Keratinocyte (primary cell): ENCODE results near the gene HINT2. TPM values are rescaled to one million over a fixed set of nuclear protein-coding genes. Genes with fewer than 3 reads are reported as not detected.

Experiments used
- DNase-seq: peaks from one replicate; pipeline ENCODE4 v3.0.0-alpha.2; 2011; ENCODE audit warnings: low read depth, missing footprints, low spot score
- FAIRE-seq: peaks from 2 replicates; lab custom pipeline; 2011; peaks lifted over from hg19 to GRCh38; lab: Jason Lieb, UNC
- H2AFZ ChIP-seq: 2 replicates; pipeline ENCODE4 v1.6.0; 2012; ENCODE audit warnings: low read length, control low read depth, inconsistent platforms; ENCODE audit not compliant: control insufficient read depth
- H3K27ac ChIP-seq: 2 replicates; pipeline ENCODE4 v1.5.1; 2011; ENCODE audit warnings: low read length; ENCODE audit not compliant: control insufficient read depth, insufficient read depth
- H3K27me3 ChIP-seq: 3 replicates; pipeline ENCODE4 v1.6.0; 2011; ENCODE audit warnings: low read length; ENCODE audit not compliant: control insufficient read depth, insufficient read depth; ENCODE audit errors: extremely low read depth
- H3K36me3 ChIP-seq, 2 experiments: 2 replicates in 1 of 2; 3 replicates in 1 of 2; pipeline ENCODE4 v1.5.1; 2011; ENCODE audit warnings: low read length in 2 of 2, mild to moderate bottlenecking in 1 of 2; ENCODE audit not compliant: control insufficient read depth in 2 of 2, insufficient read depth in 2 of 2; ENCODE audit errors: extremely low read depth in 1 of 2
- H3K4me1 ChIP-seq: 3 replicates; pipeline ENCODE4 v1.5.1; 2011; ENCODE audit warnings: low read length; ENCODE audit not compliant: control insufficient read depth, insufficient read depth; ENCODE audit errors: extremely low read depth
- H3K4me2 ChIP-seq: 3 replicates; pipeline ENCODE4 v1.6.0; 2011; ENCODE audit warnings: low read depth, low read length; ENCODE audit not compliant: control insufficient read depth, insufficient read depth; ENCODE audit errors: extremely low read depth
- H3K4me3 ChIP-seq, 3 experiments: fragments of 200-600 bp in 1 of 3; sonication (generic) in 1 of 3; 2 replicates in 2 of 3; 3 replicates in 1 of 3; pipeline ENCODE4 v1.5.1; 2011 to 2016; ENCODE audit warnings: low read length in 3 of 3, mild to moderate bottlenecking in 3 of 3, control low read depth in 2 of 3, inconsistent platforms in 1 of 3, low read depth in 1 of 3, mixed read lengths in 1 of 3, mixed run types in 1 of 3, moderate library complexity in 1 of 3; ENCODE audit not compliant: control insufficient read depth in 2 of 3, insufficient read depth in 2 of 3; ENCODE audit errors: extremely low read depth in 1 of 3
- H3K79me2 ChIP-seq: 2 replicates; pipeline ENCODE4 v1.6.0; 2012; ENCODE audit warnings: low read length; ENCODE audit not compliant: control insufficient read depth, insufficient read depth
- H3K9ac ChIP-seq: 3 replicates; pipeline ENCODE4 v1.6.0; 2011; ENCODE audit warnings: low read length; ENCODE audit not compliant: control insufficient read depth, insufficient read depth; ENCODE audit errors: extremely low read depth
- H3K9me1 ChIP-seq: 3 replicates; pipeline ENCODE4 v1.6.0; 2011; ENCODE audit warnings: low read length; ENCODE audit not compliant: control insufficient read depth, insufficient read depth; ENCODE audit errors: extremely low read depth
- H3K9me3 ChIP-seq: 2 replicates; pipeline ENCODE4 v1.5.1; 2012; ENCODE audit warnings: low read depth, low read length; ENCODE audit not compliant: control insufficient read depth
- H4K20me1 ChIP-seq: 3 replicates; pipeline ENCODE4 v1.6.0; 2011; ENCODE audit warnings: low read length; ENCODE audit not compliant: control insufficient read depth, insufficient read depth; ENCODE audit errors: extremely low read depth
- EZH2 ChIP-seq: IDR thresholded peaks from one replicate; pipeline ENCODE4 v1.6.1; 2012; ENCODE audit warnings: inconsistent platforms, mild to moderate bottlenecking, low read length, moderate library complexity
- dilution Hi-C: fragments of 300-500 bp; cut with MboI; formaldehyde crosslinking; loops from one replicate; pipeline ENCODE4 v1.7.0; 2020; ENCODE audit warnings: low sequenced_read_pairs; ENCODE audit not compliant: extremely low pct_ligation_motif_present
- polyA plus RNA-seq, 5 experiments: library from polyadenylated mRNA; depleted of rRNA in 3 of 5; stranded (reverse) in 3 of 5; stranded (forward) in 1 of 5; unstranded in 1 of 5; fragments of >200 nt; gene quantifications; 1 replicate in 1 of 5; 2 replicates in 3 of 5; 3 replicates in 1 of 5; pipeline versions ENCODE4 v1.2.1 to v1.2.3, GENCODE V29; 2011 to 2012; ENCODE audit warnings: missing spikeins in 2 of 5, low read depth in 1 of 5, low replicate concordance in 1 of 5
- TF ChIP-seq, protein P1 (sequence below), 3 experiments: IDR thresholded peaks in 1 of 3; conservative IDR thresholded peaks in 1 of 3; optimal IDR thresholded peaks in 1 of 3; 2 replicates in 2 of 3; 3 replicates in 1 of 3; pipeline versions ENCODE3 to v1.5.1; 2011; ENCODE audit warnings: low read length in 3 of 3, mild to moderate bottlenecking in 3 of 3, moderate library complexity in 2 of 3, control low read depth in 1 of 3, inconsistent platforms in 1 of 3; ENCODE audit not compliant: insufficient read depth in 2 of 3; ENCODE audit errors: extremely low read depth in 1 of 3

Gene HINT2
- polyA plus RNA-seq, 1 donor (not counting 4 experiments of a cell fraction or from before 2014, with no cell fraction given), result 16.6 TPM

DNA sequence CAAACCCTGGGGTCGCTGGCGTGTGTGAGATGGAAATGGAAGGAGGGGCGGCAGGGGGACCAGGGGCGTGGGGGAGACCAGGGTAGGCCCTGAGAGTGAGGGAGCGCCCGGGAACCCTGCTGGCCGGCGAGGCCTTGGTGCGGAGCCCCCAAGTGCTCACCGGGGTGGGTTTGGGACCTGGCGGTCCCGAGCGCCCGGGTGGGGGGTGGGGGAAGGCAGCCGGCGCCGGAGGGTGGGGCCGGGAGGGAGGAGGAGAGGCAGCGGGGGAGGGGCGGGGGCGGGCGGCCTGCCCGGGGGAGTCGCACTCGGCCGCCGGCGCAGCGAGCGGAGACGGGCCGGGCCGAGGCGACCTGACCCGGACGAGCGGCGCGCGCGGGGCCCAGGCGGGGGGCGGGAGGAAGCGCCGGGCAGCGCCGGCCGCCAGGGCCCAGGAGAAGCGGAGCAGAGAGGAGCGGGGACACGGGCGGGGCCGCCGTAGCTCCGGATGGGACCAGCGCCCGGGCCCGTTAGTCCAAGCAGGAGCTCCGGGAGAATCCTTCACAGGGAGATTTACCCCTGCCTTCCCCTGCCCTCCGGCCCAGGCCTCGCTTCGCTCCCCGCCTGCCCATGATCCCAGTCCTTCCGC is 23.4 kb downstream of the HINT2 start, which contains the start of gene NPR2:
TSS of gene NPR2 (plus strand) at position 295 of the 625 bp plus-strand sequence. CDS start 818 bp downstream, outside the sequence.
- Histone ChIP-seq H3K27ac (no peak within 1 kb of the TSS), H3K9me1 (no peaks in the 10 kb centered on the region), H3K9ac (peak within 1 kb of the TSS; percentile 33), H3K36me3 (no peaks in the 10 kb centered on the region), H4K20me1 (no peaks in the 10 kb centered on the region), H3K4me3 (peak within 1 kb of the TSS in 2 of 3 experiments; percentile 15 to 33), H3K9me3 (no peaks in the 10 kb centered on the region), H2AFZ (peak within 1 kb of the TSS; percentile 56), H3K79me2 (no peaks in the 10 kb centered on the region), H3K4me1 (peaks cover 9% of the 10 kb centered on the region), H3K4me2 (peak within 1 kb of the TSS; percentile 32), H3K27me3 (no peaks in the 10 kb centered on the region)
- dilution Hi-C loops, result no loop called here
- FAIRE-seq (no peak), DNase-seq (no peak)
- TF ChIP-seq, protein P1, sequence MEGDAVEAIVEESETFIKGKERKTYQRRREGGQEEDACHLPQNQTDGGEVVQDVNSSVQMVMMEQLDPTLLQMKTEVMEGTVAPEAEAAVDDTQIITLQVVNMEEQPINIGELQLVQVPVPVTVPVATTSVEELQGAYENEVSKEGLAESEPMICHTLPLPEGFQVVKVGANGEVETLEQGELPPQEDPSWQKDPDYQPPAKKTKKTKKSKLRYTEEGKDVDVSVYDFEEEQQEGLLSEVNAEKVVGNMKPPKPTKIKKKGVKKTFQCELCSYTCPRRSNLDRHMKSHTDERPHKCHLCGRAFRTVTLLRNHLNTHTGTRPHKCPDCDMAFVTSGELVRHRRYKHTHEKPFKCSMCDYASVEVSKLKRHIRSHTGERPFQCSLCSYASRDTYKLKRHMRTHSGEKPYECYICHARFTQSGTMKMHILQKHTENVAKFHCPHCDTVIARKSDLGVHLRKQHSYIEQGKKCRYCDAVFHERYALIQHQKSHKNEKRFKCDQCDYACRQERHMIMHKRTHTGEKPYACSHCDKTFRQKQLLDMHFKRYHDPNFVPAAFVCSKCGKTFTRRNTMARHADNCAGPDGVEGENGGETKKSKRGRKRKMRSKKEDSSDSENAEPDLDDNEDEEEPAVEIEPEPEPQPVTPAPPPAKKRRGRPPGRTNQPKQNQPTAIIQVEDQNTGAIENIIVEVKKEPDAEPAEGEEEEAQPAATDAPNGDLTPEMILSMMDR (optimal IDR thresholded peaks at IDR 0.05 in 1 of 3, IDR thresholded peaks at IDR 0.05 in 1 of 3, conservative IDR thresholded peaks at IDR 0.05 in 1 of 3; ENCODE audit: extremely low read depth in 1 of 3, insufficient read depth in 2 of 3, low read length in 3 of 3), result no peak
- TF ChIP-seq EZH2, result no peak

DNA sequence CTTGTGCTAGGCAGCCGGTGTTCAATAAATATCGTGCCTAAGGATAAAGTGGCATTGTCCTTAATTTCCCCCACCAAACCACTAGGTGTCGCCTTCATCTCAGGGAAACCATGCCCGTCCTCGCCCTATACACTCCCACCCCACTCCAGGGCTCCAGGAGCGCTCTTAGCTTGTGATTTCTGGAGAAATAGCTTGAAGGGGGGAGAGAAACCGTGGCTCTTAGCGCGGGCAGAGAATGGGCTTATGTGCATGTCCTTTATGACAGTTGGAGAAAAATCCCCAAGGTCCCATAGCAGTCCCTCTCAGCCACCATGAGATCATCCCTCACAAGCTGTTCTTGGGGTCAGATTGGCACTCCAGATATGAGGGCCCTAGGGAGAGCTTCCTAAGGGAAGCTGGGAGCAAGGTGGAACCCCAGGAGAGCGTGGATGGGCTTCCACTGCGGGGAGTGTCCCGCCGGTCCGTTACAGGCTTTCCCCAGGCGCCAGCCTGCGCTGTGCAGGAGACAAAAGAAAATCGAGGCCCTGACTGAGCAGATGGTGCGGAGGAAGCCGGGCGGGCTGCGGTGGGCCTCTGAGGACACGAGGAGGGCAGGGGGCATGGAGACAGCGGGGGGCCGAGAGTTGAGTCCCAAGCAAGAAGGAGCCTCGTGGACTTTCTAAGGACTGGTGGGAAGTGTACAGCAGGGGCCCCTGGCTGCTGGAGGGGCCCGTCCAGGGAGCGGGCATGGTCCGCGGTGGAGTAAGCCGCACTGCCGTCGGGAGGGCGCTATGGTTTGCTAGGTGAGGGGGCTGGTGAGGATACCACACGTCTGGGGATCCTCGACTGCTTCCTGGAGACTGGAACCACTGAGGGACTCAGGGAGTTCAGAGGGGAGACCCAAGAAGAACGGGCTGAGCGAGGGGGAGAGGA is 24.2 kb downstream of the HINT2 start:
- FAIRE-seq (peak; percentile 93), DNase-seq (peak; percentile 32)
- no peak for TF ChIP-seq EZH2
- TF ChIP-seq, protein P1 (optimal IDR thresholded peaks at IDR 0.05 in 1 of 3, IDR thresholded peaks at IDR 0.05 in 1 of 3, conservative IDR thresholded peaks at IDR 0.05 in 1 of 3; ENCODE audit: extremely low read depth in 1 of 3, insufficient read depth in 2 of 3, low read length in 3 of 3), result peak; percentile 88 to 97 (median 91)
- dilution Hi-C loops, result no loop called here
- Histone ChIP-seq H3K79me2 (no peaks in the 10 kb centered on the region), H3K4me1 (peaks cover 4% of the 10 kb centered on the region), H2AFZ (peak overlapping the region; percentile 47), H3K4me3 (no peak overlapping the region), H4K20me1 (no peaks in the 10 kb centered on the region), H3K36me3 (no peaks in the 10 kb centered on the region), H3K9me1 (no peaks in the 10 kb centered on the region), H3K27me3 (no peaks in the 10 kb centered on the region), H3K9me3 (no peaks in the 10 kb centered on the region), H3K9ac (no peak overlapping the region), H3K4me2 (no peak overlapping the region), H3K27ac (no peak overlapping the region)
